K562 (cell line): ENCODE measurements around the gene TPCN1. TPM values are rescaled to one million over a fixed set of nuclear protein-coding genes. Genes with fewer than 3 reads are reported as not detected.

ENCODE experiments used
- ATAC-seq: fragments of 200-7000 bp; cut with Tn5 transposase; 3 replicates; pipeline ENCODE4 v1.9.1; 2020; ENCODE audit warnings: moderate library complexity
- BruUV-seq: library from RNA; stranded (reverse); fragments of 400-500 nt; replicated peaks from 2 replicates; lab custom pipeline; 2021; lab: Mats Ljungman, UMichigan
- CTCF ChIA-PET: fragments of 300-600 bp; formaldehyde crosslinking; extraction: SDS; loops from one replicate; lab custom pipeline; 2021; ENCODE audit warnings: low intra/inter-chr PET ratio; lab: Yijun Ruan, JAX
- POLR2A ChIA-PET: fragments of 300-600, 350-650 bp; sonication (Branson Sonifier 250); formaldehyde crosslinking; extraction: SDS; loops from one replicate; lab custom pipeline; 2021; ENCODE audit warnings: antibody characterized with exemption, inconsistent platforms; lab: Yijun Ruan, JAX
- DNase-seq, 4 experiments: peaks; one replicate each; pipeline versions ENCODE4 v3.0.0 to v3.0.0-alpha.2; 2011 to 2018; ENCODE audit warnings: low spot score in 3 of 4, mixed read lengths in 3 of 4; ENCODE audit errors: extremely low read depth in 1 of 4
- FAIRE-seq: peaks from 2 replicates; lab custom pipeline; 2011; peaks lifted over from hg19 to GRCh38; lab: Jason Lieb, UNC
- H2AFZ ChIP-seq: 2 replicates; pipeline ENCODE4 v1.6.0; 2011; ENCODE audit warnings: low read depth, low read length, control low read depth, inconsistent platforms
- H3K27ac ChIP-seq: fragments of 200-600 bp; 3 replicates; pipeline ENCODE4 v1.8.0; 2011; ENCODE audit warnings: low read depth, mild to moderate bottlenecking, control low read depth, inconsistent platforms, low read length, moderate library complexity, mixed read lengths; ENCODE audit errors: extremely low read depth
- H3K27me3 ChIP-seq, 2 experiments: fragments of 300-600 bp in 1 of 2; 2 replicates in 1 of 2; 3 replicates in 1 of 2; pipeline versions ENCODE4 v1.6.0 to v1.8.0; 2011; ENCODE audit warnings: inconsistent platforms in 2 of 2, low read length in 2 of 2, mild to moderate bottlenecking in 1 of 2, mixed read lengths in 1 of 2, moderate library complexity in 1 of 2; ENCODE audit not compliant: control insufficient read depth in 2 of 2, insufficient read depth in 2 of 2
- H3K36me3 ChIP-seq: fragments of 300-600 bp; 3 replicates; pipeline ENCODE4 v1.8.0; 2011; ENCODE audit warnings: mild to moderate bottlenecking, low read length, inconsistent platforms; ENCODE audit not compliant: control insufficient read depth, insufficient read depth
- H3K4me1 ChIP-seq, 2 experiments: fragments of 200-600 bp in 1 of 2; replicated peaks in 1 of 2; 2 replicates in 1 of 2; 3 replicates in 1 of 2; pipeline versions ENCODE4 v1.5.1 to v1.8.0; 2011; ENCODE audit warnings: inconsistent platforms in 2 of 2, low read length in 2 of 2, mild to moderate bottlenecking in 1 of 2, mixed read lengths in 1 of 2, moderate library complexity in 1 of 2; ENCODE audit not compliant: control insufficient read depth in 2 of 2, insufficient read depth in 2 of 2
- H3K4me2 ChIP-seq: 2 replicates; pipeline ENCODE4 v1.6.1; 2011; ENCODE audit warnings: low read length, control low read depth, inconsistent platforms, mixed read lengths; ENCODE audit not compliant: insufficient read depth
- H3K4me3 ChIP-seq: fragments of 200-600 bp; sonication (generic), shearing (Covaris generic); 2 replicates; pipeline ENCODE4 v1.5.1; 2016; ENCODE audit warnings: control low read depth, inconsistent platforms
- H3K79me2 ChIP-seq: fragments of 200-600 bp; 3 replicates; pipeline ENCODE4 v1.8.0; 2011; ENCODE audit warnings: low read length, inconsistent platforms; ENCODE audit not compliant: control insufficient read depth, insufficient read depth
- H3K9ac ChIP-seq, 2 experiments: 2 replicates each; pipeline versions ENCODE4 v1.6.0 to v1.6.1; 2011; ENCODE audit warnings: low read depth in 2 of 2, low read length in 2 of 2, control low read depth in 1 of 2, inconsistent platforms in 1 of 2, mild to moderate bottlenecking in 1 of 2, mixed read lengths in 1 of 2; ENCODE audit not compliant: insufficient read depth in 1 of 2
- H3K9me1 ChIP-seq: one replicate; pipeline ENCODE4 v1.6.0; 2011; ENCODE audit warnings: inconsistent platforms, mild to moderate bottlenecking, low read length, moderate library complexity; ENCODE audit not compliant: control insufficient read depth, insufficient read depth
- H3K9me3 ChIP-seq: replicated peaks from 2 replicates; pipeline ENCODE4 v1.5.1; 2011; ENCODE audit warnings: low read depth, low read length, inconsistent platforms; ENCODE audit not compliant: control insufficient read depth, insufficient read depth
- H4K20me1 ChIP-seq: replicated peaks from 2 replicates; pipeline ENCODE4 v1.6.1; 2011; ENCODE audit warnings: low read length, inconsistent platforms, mixed read lengths; ENCODE audit not compliant: control insufficient read depth, insufficient read depth
- CREB3 ChIP-seq: fragments of 450-650 bp; conservative IDR thresholded peaks from 2 replicates; pipeline ENCODE4 v1.6.1; 2016; ENCODE audit warnings: missing genetic modification characterization, low read depth, mild to moderate bottlenecking, missing compliant biosample characterization, moderate library complexity
- EWSR1 ChIP-seq: fragments of 450-650 bp; IDR thresholded peaks from 2 replicates; pipeline ENCODE4 v1.6.1; 2018; ENCODE audit warnings: borderline replicate concordance, mild to moderate bottlenecking, low read depth, moderate library complexity; ENCODE audit not compliant: partially characterized antibody
- GTF3C2 ChIP-seq: IDR thresholded peaks from 3 replicates; pipeline ENCODE4 v1.6.1; 2011; ENCODE audit warnings: borderline replicate concordance, mild to moderate bottlenecking, moderate library complexity; ENCODE audit not compliant: insufficient read length; ENCODE audit errors: extremely low read depth
- NR4A1 ChIP-seq, 2 experiments: fragments of 250-450 bp in 1 of 2; fragments of 450-650 bp in 1 of 2; sonication (Bioruptor Pico) in 1 of 2; IDR thresholded peaks; 2 replicates each; pipeline versions ENCODE4 v1.4.0 to v1.6.1; 2016 to 2020; ENCODE audit warnings: mild to moderate bottlenecking in 2 of 2, missing compliant biosample characterization in 1 of 2, missing genetic modification characterization in 1 of 2, moderate library complexity in 1 of 2
- ZNF75A ChIP-seq: fragments of 450-650 bp; formaldehyde crosslinking; IDR thresholded peaks from 2 replicates; pipeline ENCODE4 v1.4.0; 2020; ENCODE audit warnings: mild to moderate bottlenecking
- WGBS: fragments of 100-300 bp; shearing (Covaris generic); methylation state at CpG from one replicate; pipeline ENCODE4 v1.1.6; 2016; ENCODE audit warnings: low coverage, mixed read lengths; ENCODE audit not compliant: insufficient coverage; ENCODE audit errors: missing lambda C conversion rate; 5-methylcytosine and 5-hydroxymethylcytosine counted together
- in situ Hi-C: fragments of 300-500 bp; cut with MboI; formaldehyde crosslinking; loops from 4 replicates; pipeline ENCODE4 v1.15.0; 2018; ENCODE audit warnings: inconsistent platforms, mixed read lengths
- intact Hi-C: fragments of 100-400 bp; cut with micrococcal nuclease; formaldehyde crosslinking; loops from 2 replicates; pipeline ENCODE4 v1.14.2; 2022
- polyA plus RNA-seq, 8 experiments: library from polyadenylated mRNA; depleted of rRNA in 4 of 8; stranded (reverse) in 5 of 8; unstranded in 3 of 8; fragments of >200 nt; fragmentation: Nextera tagmentation in 2 of 8; fragmentation: Illumina TruSeq in 1 of 8; extraction: Ambion mirVana in 2 of 8; extraction: Trizol in 1 of 8; gene quantifications; 2 replicates each; pipeline versions ENCODE4 v1.2.1 to v1.2.3, GENCODE V29; 2011 to 2014; ENCODE audit warnings: inconsistent platforms in 1 of 8, missing spikeins in 1 of 8
- total RNA-seq, 7 experiments: library from RNA; depleted of rRNA in 6 of 7; stranded (reverse); fragments of >200 nt in 6 of 7; fragmentation: Illumina TruSeq in 2 of 7; extraction: Trizol in 2 of 7; gene quantifications; 2 replicates each; pipeline versions ENCODE4 v1.2.1 to v1.2.3, GENCODE V29; 2011 to 2021; ENCODE audit warnings: low replicate concordance in 1 of 7

The TPCN1 gene
- total and polyA plus RNA-seq, 9 of the 15 experiments (the other 6 are each of a cell fraction or from before 2014, with no cell fraction given): 0.80 to 23.8 (median 7.4) TPM

- TF ChIP-seq NR4A1 (CRISPR knock-in tag; IDR thresholded peaks at IDR 0.05) (no peak), NR4A1 (tag; IDR thresholded peaks at IDR 0.05) (no peak)
- TF ChIP-seq, all 486 proteins: peak for 0
Observed at GRCh38 chr12:113251404-113252070, 30.3 kb downstream of the TPCN1 start (continued).

- Histone ChIP-seq H3K9me1 (no peaks in the 10 kb centered on the region), H3K27ac (no peak overlapping the region), H3K27me3 (no peaks in the 10 kb centered on the region), H2AFZ (no peak overlapping the region), H3K79me2 (no peaks in the 10 kb centered on the region), H3K9me3 (peaks cover 2% of the 10 kb centered on the region; the same call in 1 of the 2 replicates), H3K36me3 (peaks cover 20% of the 10 kb centered on the region; the same call in 2 of the 3 replicates), H3K4me1 (peaks cover 0 to 5% of the 10 kb centered on the region in 2 experiments; a peak in 2 of 5 replicates), H3K4me3 (no peak overlapping the region), H4K20me1 (no peaks in the 10 kb centered on the region), H3K9ac (no peak overlapping the region), H3K4me2 (no peak overlapping the region)
- ChIA-PET POLR2A (no interaction called here), CTCF (no interaction called here)
- TF ChIP-seq EWSR1: no peak
- TF ChIP-seq CREB3 (tag): no peak
- no peak for TF ChIP-seq ZNF75A (CRISPR knock-in tag)
- no peak for TF ChIP-seq GTF3C2
- no TSS peak for BruUV-seq
- ATAC-seq (no peak), DNase-seq (no peak), FAIRE-seq (no peak)
- in situ Hi-C loops (no loop called here), intact Hi-C loops (no loop called here)
- 76% methylated on average over 10 of the region's 10 CpGs for WGBS
Observed at GRCh38 chr12:113252494-113252893, 31.2 kb downstream of the TPCN1 start.
